NK-92 (cell line): ENCODE measurements around the gene SUPV3L1.
"Not testable (repeated sequence)": the region's sequence is repeated elsewhere in the genome, so short reads cannot be mapped to it uniquely, and the experiment has no call there.

ENCODE experiments used
- DNase-seq: peaks from one replicate; lab custom pipeline; 2025; ENCODE audit not compliant: unreplicated experiment; lab: John Stamatoyannopoulos, UW

SUPV3L1 gene

DNA sequence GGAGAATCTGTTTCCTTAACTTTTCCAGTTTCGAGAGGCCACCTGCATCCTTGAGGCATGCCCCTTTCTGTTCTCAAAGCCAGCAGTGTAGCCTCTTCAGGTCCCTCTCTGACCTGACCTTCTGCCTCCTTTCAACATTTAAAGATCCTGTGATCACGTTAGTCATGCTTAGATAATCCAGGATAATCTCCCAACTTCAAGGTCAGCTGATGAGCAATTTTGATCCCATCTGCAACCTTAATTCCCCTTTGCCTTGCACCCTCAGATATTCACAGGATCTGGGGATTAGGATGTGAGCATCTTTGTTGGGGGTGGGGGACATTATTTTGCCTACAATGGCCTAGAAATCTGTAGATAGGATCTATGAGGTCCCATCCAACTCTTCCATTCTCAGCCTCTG lies 48.1 kb downstream of the SUPV3L1 start:
- DNase-seq = no peak

DNA sequence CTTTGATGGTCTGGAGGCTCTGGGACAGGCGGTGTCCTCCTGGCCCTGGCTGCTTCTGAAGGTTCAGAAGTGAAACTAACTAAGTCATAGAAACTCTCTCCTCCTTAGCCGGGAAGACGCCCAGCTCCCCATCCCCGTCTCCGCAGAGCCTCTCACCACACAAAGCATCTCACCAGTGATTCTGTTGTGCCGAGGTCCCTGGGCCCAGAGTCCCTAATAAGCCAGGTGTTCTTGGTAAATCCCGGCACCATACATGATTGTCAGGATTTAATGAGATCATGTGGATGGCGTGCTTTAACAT lies 49.5 kb downstream of the SUPV3L1 start:
- DNase-seq = no peak

DNA sequence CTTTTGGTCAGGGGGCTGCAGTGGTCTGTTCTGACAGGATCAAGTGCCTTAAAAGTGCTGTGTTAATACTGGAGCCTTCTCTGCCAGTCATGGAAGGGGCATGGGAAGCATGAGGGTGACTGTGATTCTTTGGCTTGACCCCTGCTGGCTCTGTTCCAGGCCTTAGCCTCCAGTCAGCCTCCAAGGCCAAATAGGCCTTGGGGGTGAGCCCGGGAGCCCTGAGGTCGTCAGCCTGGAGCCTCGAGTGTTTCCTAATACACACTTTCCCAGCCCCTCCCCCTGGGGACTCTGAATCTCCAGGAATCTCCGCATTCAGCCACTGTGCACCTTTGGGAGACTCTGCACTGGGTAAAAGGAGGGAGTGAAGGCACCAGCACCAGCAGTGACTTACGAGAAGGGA lies 50.1 kb downstream of the SUPV3L1 start:
- DNase-seq = no peak

DNA sequence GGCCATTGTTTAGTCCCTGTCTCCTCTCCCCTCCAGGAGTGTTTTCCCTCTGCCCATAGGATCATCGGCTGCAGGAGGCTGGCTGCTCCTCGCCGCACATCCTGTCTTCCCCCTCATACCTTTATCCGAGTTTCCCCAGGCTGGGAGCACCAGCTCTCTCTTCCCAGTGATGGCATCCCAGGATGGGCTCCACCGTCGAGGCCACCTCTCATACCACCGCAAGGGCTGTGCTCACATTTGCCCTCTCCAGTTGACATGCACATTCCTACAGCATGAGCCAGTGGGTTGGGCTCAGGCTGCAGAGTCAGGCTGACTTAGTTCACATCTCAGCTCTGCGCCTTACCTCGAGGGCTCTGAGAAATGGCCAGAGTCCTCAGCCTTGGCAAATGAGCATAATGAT lies 52.2 kb downstream of the SUPV3L1 start:
- no peak for DNase-seq

DNA sequence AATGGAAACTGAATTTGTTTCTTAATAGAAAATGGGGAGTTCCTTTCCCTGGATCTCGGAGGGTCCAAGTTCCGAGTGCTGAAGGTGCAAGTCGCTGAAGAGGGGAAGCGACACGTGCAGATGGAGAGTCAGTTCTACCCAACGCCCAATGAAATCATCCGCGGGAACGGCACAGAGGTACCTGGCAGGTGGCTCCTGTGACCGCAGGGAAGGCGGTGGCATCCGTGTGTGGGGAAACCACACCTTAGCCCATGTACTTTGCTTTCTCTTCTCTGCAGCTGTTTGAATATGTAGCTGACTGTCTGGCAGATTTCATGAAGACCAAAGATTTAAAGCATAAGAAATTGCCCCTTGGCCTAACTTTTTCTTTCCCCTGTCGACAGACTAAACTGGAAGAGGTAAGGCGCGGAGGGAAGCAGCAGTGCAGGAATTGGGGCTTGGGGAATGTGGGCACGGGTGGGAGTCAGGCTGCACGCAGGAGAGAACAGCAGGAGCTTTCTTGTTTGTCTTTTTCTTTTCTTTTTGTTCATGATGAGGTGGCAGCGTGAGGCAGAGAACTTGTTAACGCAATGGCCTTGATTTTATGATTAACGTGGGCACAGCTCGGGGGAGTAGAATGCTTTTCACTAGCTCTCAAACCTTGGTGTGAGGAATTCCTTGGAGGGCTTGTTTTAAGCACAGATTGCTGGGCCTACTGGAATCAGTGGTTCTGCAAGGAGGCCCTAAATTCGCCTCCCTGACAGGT lies 52.9 kb downstream of the SUPV3L1 start:
- no peak for DNase-seq

DNA sequence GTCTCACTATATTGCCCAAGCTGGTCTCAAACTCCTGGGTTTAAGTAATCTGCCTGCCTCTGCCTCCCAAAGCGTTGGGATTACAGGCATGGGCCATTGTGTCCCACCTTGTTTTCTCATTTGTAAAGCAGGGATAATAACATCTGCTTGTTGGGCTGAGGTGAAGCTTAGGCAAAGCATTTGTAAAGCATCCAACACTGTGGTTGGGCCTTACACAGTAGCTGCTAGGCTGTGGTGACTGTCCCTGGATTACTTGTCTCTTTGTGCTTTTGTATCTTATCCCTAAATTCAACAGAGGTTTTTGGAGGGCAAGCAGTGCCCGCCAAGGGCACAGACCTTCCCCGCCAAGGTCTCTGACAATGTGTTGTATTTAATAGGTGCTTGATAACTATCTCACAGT lies 54.4 kb downstream of the SUPV3L1 start:
- DNase-seq = no peak

DNA sequence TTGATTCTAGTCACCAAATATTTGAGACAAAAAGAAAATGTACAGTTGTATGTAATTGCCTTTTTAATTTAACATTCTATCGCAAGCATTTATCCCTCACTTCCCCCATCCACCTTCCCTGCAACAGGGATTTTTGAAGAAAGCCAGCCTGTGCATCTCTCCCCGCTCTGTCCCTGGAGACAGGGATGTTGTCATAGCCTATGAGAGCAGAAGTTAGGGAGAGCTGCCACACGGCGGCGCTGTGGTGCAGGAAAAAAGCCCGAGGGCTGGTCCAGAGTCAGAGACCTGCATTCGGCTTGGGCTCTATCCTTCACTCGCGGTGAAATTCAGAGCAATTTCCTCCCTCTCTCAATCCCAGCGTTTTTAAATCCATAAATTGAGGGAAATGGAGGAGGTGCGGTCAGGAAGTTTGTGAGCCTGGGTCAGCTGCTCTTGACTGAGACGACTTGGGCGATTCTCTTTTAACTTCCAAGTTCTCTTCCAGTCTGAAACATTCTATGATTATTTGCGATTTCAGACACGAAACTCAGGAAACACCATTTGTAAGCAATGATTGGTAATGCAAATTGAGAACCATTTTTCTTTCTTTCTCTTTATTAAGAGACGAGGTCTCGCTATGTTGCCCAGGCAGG lies 57.6 kb downstream of the SUPV3L1 start:
- no peak for DNase-seq

- DNase-seq = no peak
Measured at GRCh38 chr10:69239136-69239535, 59.1 kb downstream of the SUPV3L1 start.

GRCh38 chr10:69239816-69240434 lies 59.9 kb downstream of the SUPV3L1 start:
- no peak for DNase-seq

DNA sequence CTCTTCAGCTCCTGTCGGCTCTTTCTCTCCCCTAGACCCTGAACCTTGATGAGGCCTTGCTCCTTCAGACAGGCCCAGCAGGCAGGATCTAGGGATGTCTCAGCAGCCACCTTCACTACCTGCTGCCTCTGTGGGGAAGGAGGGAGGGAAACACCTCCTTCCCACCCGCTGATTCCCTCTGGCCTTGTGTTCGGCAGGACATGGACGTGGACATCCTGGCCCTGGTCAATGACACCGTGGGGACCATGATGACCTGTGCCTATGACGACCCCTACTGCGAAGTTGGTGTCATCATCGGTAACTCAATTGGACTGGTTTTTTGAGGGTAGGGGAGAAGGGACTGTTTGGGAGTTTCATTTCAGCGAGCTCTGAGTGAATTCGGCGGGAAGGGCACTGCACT lies 60.4 kb downstream of the SUPV3L1 start:
- no peak for DNase-seq

GRCh38 chr10:69241575-69241974 lies 61.5 kb downstream of the SUPV3L1 start:
- no peak for DNase-seq

GRCh38 chr10:69242040-69242851 lies 62.2 kb downstream of the SUPV3L1 start:
- DNase-seq = no peak

GRCh38 chr10:69242852-69243212 lies 62.8 kb downstream of the SUPV3L1 start:
- no peak for DNase-seq

DNA sequence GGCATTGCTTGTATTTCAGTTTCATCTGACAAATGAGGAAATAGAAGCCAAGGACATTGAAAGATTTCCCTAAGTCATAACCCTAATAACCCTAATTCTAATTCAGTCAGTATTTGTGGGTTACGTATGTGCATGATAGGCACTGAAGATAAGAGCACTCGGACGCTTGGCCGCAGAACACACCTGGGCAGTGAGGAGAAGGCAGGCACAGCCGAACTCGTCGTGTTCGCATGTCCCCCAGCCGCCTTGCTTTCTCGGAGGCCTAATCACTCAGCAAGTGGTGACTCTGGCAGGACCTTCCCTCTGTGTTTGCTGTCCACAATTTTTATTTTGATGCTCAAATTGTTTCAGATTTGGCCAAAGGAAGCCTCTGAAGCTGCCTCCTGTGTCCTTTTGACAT lies 63.8 kb downstream of the SUPV3L1 start:
- no peak for DNase-seq

DNA sequence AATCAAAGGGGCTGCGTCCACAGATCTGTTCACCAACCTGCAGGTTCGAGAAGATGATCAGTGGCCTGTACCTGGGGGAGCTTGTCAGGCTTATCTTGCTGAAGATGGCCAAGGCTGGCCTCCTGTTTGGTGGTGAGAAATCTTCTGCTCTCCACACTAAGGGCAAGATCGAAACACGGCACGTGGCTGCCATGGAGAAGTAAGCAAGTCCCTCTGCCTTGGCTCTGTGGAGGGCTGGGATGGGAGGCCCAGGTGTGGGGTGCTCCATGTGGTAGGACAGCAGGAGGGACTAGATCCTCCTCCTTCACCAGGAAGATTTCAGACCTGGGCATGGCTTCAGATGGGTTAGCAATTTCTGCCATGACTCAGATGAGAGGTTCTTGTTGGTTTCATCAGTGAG lies 66.0 kb downstream of the SUPV3L1 start:
- DNase-seq = no peak

GRCh38 chr10:69246581-69247312 lies 66.7 kb downstream of the SUPV3L1 start:
- no peak for DNase-seq

DNA sequence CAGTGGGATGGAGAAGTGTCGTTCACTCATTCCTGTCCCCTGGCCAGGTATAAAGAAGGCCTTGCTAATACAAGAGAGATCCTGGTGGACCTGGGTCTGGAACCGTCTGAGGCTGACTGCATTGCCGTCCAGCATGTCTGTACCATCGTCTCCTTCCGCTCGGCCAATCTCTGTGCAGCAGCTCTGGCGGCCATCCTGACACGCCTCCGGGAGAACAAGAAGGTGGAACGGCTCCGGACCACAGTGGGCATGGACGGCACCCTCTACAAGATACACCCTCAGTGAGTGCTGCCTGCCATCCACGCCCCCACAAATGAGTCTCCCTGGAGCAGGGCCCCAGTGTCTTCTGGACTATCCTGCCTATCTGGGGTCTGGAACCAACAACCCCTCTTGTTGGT lies 67.3 kb downstream of the SUPV3L1 start:
- DNase-seq = no peak

GRCh38 chr10:69248117-69248730 lies 68.2 kb downstream of the SUPV3L1 start:
- no peak for DNase-seq

DNA sequence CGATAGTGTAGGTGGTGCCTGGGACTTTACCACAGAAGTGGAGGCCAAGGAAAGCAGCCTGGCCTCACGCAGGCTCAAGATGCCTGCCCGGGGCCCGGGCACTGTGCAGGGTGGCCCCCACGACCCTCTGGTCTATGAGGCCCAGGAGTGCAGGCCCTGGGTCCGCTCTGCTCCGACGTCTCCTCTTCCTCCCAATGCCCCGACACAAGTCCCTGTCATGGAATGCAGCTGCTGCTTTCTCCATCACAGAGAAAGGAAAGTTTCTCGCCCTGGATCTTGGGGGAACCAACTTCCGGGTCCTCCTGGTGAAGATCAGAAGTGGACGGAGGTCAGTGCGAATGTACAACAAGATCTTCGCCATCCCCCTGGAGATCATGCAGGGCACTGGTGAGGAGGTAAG lies 70.0 kb downstream of the SUPV3L1 start:
- DNase-seq = no peak

- not testable (repeated sequence) for DNase-seq
Measured at GRCh38 chr10:69251417-69251816, 71.4 kb downstream of the SUPV3L1 start.

DNA sequence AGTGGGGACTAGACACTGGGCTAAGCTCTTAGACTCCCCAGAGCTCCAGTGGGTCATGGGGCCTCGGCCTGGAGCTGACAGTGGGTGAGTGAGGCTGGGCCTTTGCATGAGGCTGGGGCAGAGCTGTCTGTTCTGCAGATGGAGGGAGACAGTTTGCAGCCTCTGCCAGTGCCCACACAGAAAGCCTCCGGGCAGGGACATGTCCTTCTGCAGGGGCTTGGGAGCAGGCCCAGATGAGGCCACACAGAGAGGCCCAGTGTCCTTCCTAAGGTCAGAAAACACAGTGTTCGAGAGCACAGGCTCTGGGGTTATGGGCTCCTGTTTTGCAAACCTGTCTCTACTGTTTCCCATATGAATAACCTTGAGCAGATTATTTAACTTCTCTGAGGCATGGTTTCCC lies 73.1 kb downstream of the SUPV3L1 start:
- no peak for DNase-seq
